Cardiac muscle cell (in vitro differentiated cells and primary cell): ENCODE data around the gene MACROH2A1. TPM values are rescaled to one million over a fixed set of nuclear protein-coding genes. Genes with fewer than 3 reads are reported as not detected.

ENCODE experiments used
- DNase-seq, 2 donors: peaks; one replicate each; pipeline versions ENCODE4 v3.0.0 to v3.0.0-alpha.2; 2010 to 2017; ENCODE audit warnings: low read depth in 1 of 2, low spot score in 1 of 2
- H3K27ac ChIP-seq: fragments of 200-600 bp; sonication (generic); 2 replicates; pipeline ENCODE4 v1.5.1; 2016
- H3K27me3 ChIP-seq: fragments of 200-600 bp; sonication (generic); 2 replicates; pipeline ENCODE4 v1.6.0; 2016; ENCODE audit warnings: control low read depth
- H3K36me3 ChIP-seq: fragments of 200-600 bp; sonication (generic); 2 replicates; pipeline ENCODE4 v1.5.1; 2016; ENCODE audit warnings: control low read depth
- H3K4me1 ChIP-seq: fragments of 200-600 bp; sonication (generic); 2 replicates; pipeline ENCODE4 v1.8.1; 2017; ENCODE audit warnings: low read depth, mild to moderate bottlenecking, mixed run types
- H3K4me3 ChIP-seq: fragments of 200-600 bp; sonication (generic); 2 replicates; pipeline ENCODE4 v1.5.1; 2016; ENCODE audit warnings: mild to moderate bottlenecking
- H3K9me3 ChIP-seq: fragments of 200-600 bp; sonication (generic); 2 replicates; pipeline ENCODE4 v1.5.1; 2017; ENCODE audit warnings: low read depth, mild to moderate bottlenecking, control low read depth
- CTCF ChIP-seq: IDR thresholded peaks from 2 replicates; pipeline ENCODE4 v1.5.1; 2012; ENCODE audit warnings: low read depth, mild to moderate bottlenecking, low read length
- polyA plus RNA-seq: library from polyadenylated mRNA; unstranded; fragments of >200 nt; fragmentation: Nextera tagmentation; extraction: Ambion mirVana; gene quantifications from 2 replicates; pipeline ENCODE4 v1.2.1, GENCODE V29; 2016
- total RNA-seq: library from RNA; depleted of rRNA; stranded (reverse); fragments of >200 nt; gene quantifications from 2 replicates; pipeline ENCODE4 v1.2.3, GENCODE V29; 2016

The MACROH2A1 gene
- total and polyA plus RNA-seq, 2 experiments from 2014 or later, result 386 to 644 TPM

GRCh38 chr5:135345956-135346731 is 52.9 kb downstream of the MACROH2A1 start:
- peaks cover 55% of the 10 kb centered on the region for H3K36me3 ChIP-seq

GRCh38 chr5:135344349-135344748 is 54.7 kb downstream of the MACROH2A1 start:
- H3K4me3 ChIP-seq, result no peak overlapping the region
- H3K27me3 ChIP-seq, result no peaks in the 10 kb centered on the region
- no peak for DNase-seq

More at GRCh38 chr5:135345956-135346731, 52.9 kb downstream of the MACROH2A1 start:
- no peak overlapping the region for H3K27ac ChIP-seq
- no peak for DNase-seq
- H3K9me3 ChIP-seq, result no peaks in the 10 kb centered on the region
- no peak for TF ChIP-seq CTCF
- no peak overlapping the region for H3K4me3 ChIP-seq
- H3K4me1 ChIP-seq, result no peaks in the 10 kb centered on the region
- no peaks in the 10 kb centered on the region for H3K27me3 ChIP-seq

GRCh38 chr5:135343413-135343812 is 55.6 kb downstream of the MACROH2A1 start:
- Histone ChIP-seq H3K9me3 (no peaks in the 10 kb centered on the region), H3K36me3 (peaks cover 62% of the 10 kb centered on the region), H3K27ac (no peak overlapping the region), H3K4me3 (no peak overlapping the region), H3K27me3 (no peaks in the 10 kb centered on the region), H3K4me1 (no peaks in the 10 kb centered on the region)
- DNase-seq, result no peak
- TF ChIP-seq CTCF, result no peak

More at GRCh38 chr5:135344349-135344748, 54.7 kb downstream of the MACROH2A1 start:
- no peaks in the 10 kb centered on the region for H3K9me3 ChIP-seq
- peaks cover 57% of the 10 kb centered on the region for H3K36me3 ChIP-seq
- no peaks in the 10 kb centered on the region for H3K4me1 ChIP-seq
- H3K27ac ChIP-seq, result no peak overlapping the region
- no peak for TF ChIP-seq CTCF

GRCh38 chr5:135342551-135342875 is 56.5 kb downstream of the MACROH2A1 start:
- no peaks in the 10 kb centered on the region for H3K9me3 ChIP-seq
- H3K4me1 ChIP-seq, result no peaks in the 10 kb centered on the region
- TF ChIP-seq CTCF, result no peak
- H3K27ac ChIP-seq, result no peak overlapping the region
- DNase-seq, result no peak
- H3K36me3 ChIP-seq, result peaks cover 59% of the 10 kb centered on the region
- no peak overlapping the region for H3K4me3 ChIP-seq
- H3K27me3 ChIP-seq, result no peaks in the 10 kb centered on the region

- H3K36me3 ChIP-seq, result peaks cover 63% of the 10 kb centered on the region
- no peak overlapping the region for H3K4me3 ChIP-seq
- no peak for DNase-seq
- no peaks in the 10 kb centered on the region for H3K27me3 ChIP-seq
- TF ChIP-seq CTCF, result no peak
- H3K9me3 ChIP-seq, result no peaks in the 10 kb centered on the region
- H3K4me1 ChIP-seq, result no peaks in the 10 kb centered on the region
- H3K27ac ChIP-seq, result no peak overlapping the region
These were observed 57.1 kb downstream of the MACROH2A1 start for GRCh38 chr5:135341696-135342550.
